Thymus (tissue), 14 donors: ENCODE results near the gene PCAT6. TPM values are rescaled to one million over a fixed set of nuclear protein-coding genes. Genes with fewer than 3 reads are reported as not detected.

Experiments
- DNase-seq, 9 donors: peaks; one replicate each; pipeline ENCODE4 v3.0.0-alpha.2; 2013; ENCODE audit warnings: low spot score in 9 of 9, low read depth in 6 of 9, missing footprints in 1 of 9
- H3K27ac ChIP-seq, 2 donors: one replicate each; pipeline ENCODE4 v1.5.1; 2013; ENCODE audit warnings: control low read depth in 1 of 2, low read depth in 1 of 2, low read length in 1 of 2, mild to moderate bottlenecking in 1 of 2, moderate library complexity in 1 of 2
- H3K27me3 ChIP-seq, 2 donors: one replicate each; pipeline ENCODE4 v1.5.1; 2013; ENCODE audit warnings: low read length in 1 of 2; ENCODE audit not compliant: control insufficient read depth in 2 of 2, insufficient read depth in 1 of 2
- H3K36me3 ChIP-seq, 2 donors: one replicate each; pipeline ENCODE4 v1.5.1; 2013; ENCODE audit warnings: low read length in 1 of 2, mild to moderate bottlenecking in 1 of 2, moderate library complexity in 1 of 2; ENCODE audit not compliant: control insufficient read depth in 2 of 2, insufficient read depth in 2 of 2
- H3K4me1 ChIP-seq, 2 donors: one replicate each; pipeline ENCODE4 v1.5.1; 2013; ENCODE audit warnings: low read length in 2 of 2; ENCODE audit not compliant: control insufficient read depth in 2 of 2, insufficient read depth in 2 of 2
- H3K4me3 ChIP-seq, 2 donors: one replicate each; pipeline ENCODE4 v1.5.1; 2013; ENCODE audit warnings: low read length in 2 of 2, control low read depth in 1 of 2, mild to moderate bottlenecking in 1 of 2
- H3K9me3 ChIP-seq, 2 donors: one replicate each; pipeline ENCODE4 v1.5.1; 2013; ENCODE audit warnings: low read length in 1 of 2, mild to moderate bottlenecking in 1 of 2; ENCODE audit not compliant: control insufficient read depth in 2 of 2, insufficient read depth in 1 of 2
- WGBS: extraction: QIAGEN DNeasy Blood & Tissue Kit; methylation state at CpG from one replicate; pipeline ENCODE4 v1.1.7; 2013; 5-methylcytosine and 5-hydroxymethylcytosine counted together
- long read RNA-seq, 10 donors: transcript quantifications; one replicate each; lab custom pipeline, GENCODE V29; 2026
- polyA plus RNA-seq: library from polyadenylated mRNA; stranded (reverse); fragments of 200-250 nt; gene quantifications from one replicate; pipeline ENCODE4 v1.2.3, GENCODE V29; 2013
- total RNA-seq: library from RNA; stranded (reverse); fragments of 120-200 nt; gene quantifications from one replicate; pipeline ENCODE4 v1.2.4, GENCODE V29; 2013
- donor health status: healthy.

Gene PCAT6
- total RNA-seq (0.19 TPM), polyA plus RNA-seq (1.5 TPM)
- long read RNA-seq, donor 1, result 0 reads
- long read RNA-seq, donor 2, partial matches to known transcripts, result 0 of 1 reads
- long read RNA-seq, donor 2, other reads (novel, unspliced or antisense), result 0 of 1 reads
- long read RNA-seq, donor 3, result 0 reads
- long read RNA-seq, donor 4, result 0 reads
- long read RNA-seq, donor 5, result 0 reads
- long read RNA-seq, donor 6, result 0 reads
- long read RNA-seq, donor 7, result 0 reads
- long read RNA-seq, donor 8, result 0 reads
- long read RNA-seq, donor 9, result 0 reads
- long read RNA-seq, donor 10, result 0 reads

- peak within 1 kb of the TSS; percentile 73 to 90 for H3K27ac ChIP-seq
- H3K36me3 ChIP-seq, result no peaks in the 10 kb centered on the region
- DNase-seq, result peak in 8 of 9 donors; percentile 33 to 94 (median 86)
- H3K9me3 ChIP-seq, result no peaks in the 10 kb centered on the region
- under 1% methylated on average over 53 of the region's 53 CpGs for WGBS
- H3K4me1 ChIP-seq, result peaks cover 12 to 25% of the 10 kb centered on the region in 2 donors
- peak within 1 kb of the TSS; percentile 77 to 93 for H3K4me3 ChIP-seq
- peaks cover 6 to 40% of the 10 kb centered on the region in 2 donors for H3K27me3 ChIP-seq
Observed at GRCh38 chr1:202810615-202811295, at the start of gene PCAT6. TSS of gene PCAT6 (plus strand) at chr1:202810954.

- no peaks in the 10 kb centered on the region for H3K27me3 ChIP-seq
- no peak overlapping the region for H3K27ac ChIP-seq
- no peaks in the 10 kb centered on the region for H3K4me1 ChIP-seq
- DNase-seq, result no peak
- H3K36me3 ChIP-seq, result peaks cover 37 to 81% of the 10 kb centered on the region in 2 donors
- no peak overlapping the region for H3K4me3 ChIP-seq
- WGBS, result 92% methylated on average over 2 of the region's 2 CpGs
- H3K9me3 ChIP-seq, result no peaks in the 10 kb centered on the region
Observed at GRCh38 chr1:202762019-202762418, 48.7 kb upstream of the PCAT6 start.

GRCh38 chr1:202765721-202766120 lies 45.0 kb upstream of the PCAT6 start:
- 96% methylated on average over 1 of the region's 1 CpG for WGBS

GRCh38 chr1:202770135-202770534 lies 40.6 kb upstream of the PCAT6 start:
- Histone ChIP-seq H3K27ac (no peak overlapping the region), H3K27me3 (no peaks in the 10 kb centered on the region), H3K9me3 (no peaks in the 10 kb centered on the region), H3K36me3 (peaks cover 42 to 47% of the 10 kb centered on the region in 2 donors), H3K4me3 (no peak overlapping the region), H3K4me1 (no peaks in the 10 kb centered on the region)
- WGBS, result over 99% methylated on average over 2 of the region's 2 CpGs
- DNase-seq, result no peak

More at GRCh38 chr1:202765721-202766120, 45.0 kb upstream of the PCAT6 start:
- Histone ChIP-seq H3K4me3 (no peak overlapping the region), H3K36me3 (peaks cover 33 to 53% of the 10 kb centered on the region in 2 donors), H3K4me1 (no peaks in the 10 kb centered on the region), H3K27ac (no peak overlapping the region), H3K9me3 (no peaks in the 10 kb centered on the region), H3K27me3 (no peaks in the 10 kb centered on the region)
- no peak for DNase-seq

GRCh38 chr1:202781180-202781579 lies 29.6 kb upstream of the PCAT6 start:
- no peak overlapping the region for H3K4me3 ChIP-seq
- DNase-seq, result no peak
- H3K4me1 ChIP-seq, result no peaks in the 10 kb centered on the region
- WGBS, result 95% methylated on average over 4 of the region's 4 CpGs
- H3K27ac ChIP-seq, result no peak overlapping the region
- H3K36me3 ChIP-seq, result peaks cover 6 to 7% of the 10 kb centered on the region in 2 donors
- no peaks in the 10 kb centered on the region for H3K27me3 ChIP-seq
- H3K9me3 ChIP-seq, result no peaks in the 10 kb centered on the region

- H3K36me3 ChIP-seq, result no peaks in the 10 kb centered on the region
- H3K4me3 ChIP-seq, result no peak overlapping the region
- no peaks in the 10 kb centered on the region for H3K9me3 ChIP-seq
- H3K4me1 ChIP-seq, result no peaks in the 10 kb centered on the region
- H3K27ac ChIP-seq, result no peak overlapping the region
- DNase-seq, result no peak
- no peaks in the 10 kb centered on the region for H3K27me3 ChIP-seq
- WGBS, result 87% methylated on average over 4 of the region's 4 CpGs
Observed at GRCh38 chr1:202786804-202787203, 23.9 kb upstream of the PCAT6 start.

GRCh38 chr1:202788800-202789199 lies 22.0 kb upstream of the PCAT6 start:
- no peak overlapping the region for H3K4me3 ChIP-seq
- no peaks in the 10 kb centered on the region for H3K27me3 ChIP-seq
- no peaks in the 10 kb centered on the region for H3K36me3 ChIP-seq
- DNase-seq, result no peak
- no peaks in the 10 kb centered on the region for H3K4me1 ChIP-seq
- 96% methylated on average over 3 of the region's 3 CpGs for WGBS
- no peak overlapping the region for H3K27ac ChIP-seq
- no peaks in the 10 kb centered on the region for H3K9me3 ChIP-seq

GRCh38 chr1:202791077-202791747 lies 19.5 kb upstream of the PCAT6 start:
- H3K36me3 ChIP-seq, result peaks cover 0 to 4% of the 10 kb centered on the region in 2 donors
- no peak overlapping the region for H3K27ac ChIP-seq
- H3K27me3 ChIP-seq, result no peaks in the 10 kb centered on the region
- 94% methylated on average over 4 of the region's 4 CpGs for WGBS
- no peaks in the 10 kb centered on the region for H3K9me3 ChIP-seq
- no peak overlapping the region for H3K4me3 ChIP-seq
- no peaks in the 10 kb centered on the region for H3K4me1 ChIP-seq
- no peak for DNase-seq
